ENCODE data around the gene KIF1A.

KIF1A gene

DNA sequence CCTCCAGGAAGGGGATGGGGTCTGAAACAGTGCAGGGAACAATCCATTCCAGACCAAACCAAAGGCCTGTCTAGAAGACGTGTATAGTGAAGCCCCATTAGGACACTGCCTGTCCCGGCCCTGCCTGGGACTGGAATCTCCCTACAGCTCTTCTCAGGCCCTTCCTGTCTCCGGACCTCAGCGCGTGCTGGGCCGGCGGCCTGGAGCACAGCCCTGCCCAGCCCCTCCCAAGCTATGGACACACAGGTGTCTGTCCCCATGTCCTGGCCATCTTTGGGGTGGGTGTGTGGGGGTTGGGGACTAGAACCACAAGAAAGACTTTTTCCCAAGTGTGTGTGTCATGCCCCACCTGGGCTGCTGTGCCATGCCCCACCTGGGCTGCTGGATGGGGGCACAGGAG, 51.8 kb downstream of the KIF1A start:
- DNase-seq (ENCODE audit: low read depth, low spot score) = no peak

DNA sequence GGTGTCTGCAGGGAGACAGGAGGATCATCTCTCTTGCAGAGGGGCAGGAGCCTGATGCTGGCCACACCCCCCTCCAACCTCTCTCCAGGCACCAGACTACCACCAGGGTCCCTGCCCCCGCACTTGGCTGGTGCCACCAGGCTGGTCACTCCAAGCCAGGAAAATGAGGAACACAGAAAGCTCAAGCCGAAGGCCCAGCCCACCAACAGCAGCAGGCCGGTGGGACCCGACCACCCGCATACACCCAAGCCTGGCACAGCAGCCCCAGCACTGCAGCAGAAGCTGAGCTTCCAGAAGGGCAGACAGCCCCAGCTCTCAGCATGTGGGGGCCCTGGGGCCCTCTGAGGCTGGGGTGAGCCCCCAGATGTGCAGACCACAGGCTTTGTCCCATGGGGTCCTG, 52.7 kb downstream of the KIF1A start:
- no peak for DNase-seq (ENCODE audit: low read depth, low spot score)

DNA sequence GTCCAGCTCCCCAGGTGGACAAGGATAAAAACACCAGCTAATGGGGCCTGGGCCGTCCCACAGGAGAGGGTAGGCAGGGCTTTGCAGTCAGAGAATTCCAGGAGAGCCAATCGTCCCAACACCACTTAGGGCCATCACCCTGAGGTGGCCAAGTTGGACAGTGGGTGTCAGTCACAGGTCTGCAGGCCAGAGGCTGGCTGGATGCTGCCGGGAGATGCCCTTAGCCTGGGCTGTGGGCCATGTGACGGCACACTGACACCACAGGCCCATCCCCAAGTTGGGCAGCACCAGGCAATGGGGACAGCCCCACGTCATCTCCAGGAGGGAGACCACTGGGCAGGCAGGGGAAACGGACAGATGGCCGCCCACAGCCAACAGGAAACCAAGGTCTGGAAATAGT, 53.9 kb downstream of the KIF1A start:
- DNase-seq (ENCODE audit: low read depth, low spot score) = no peak

DNA sequence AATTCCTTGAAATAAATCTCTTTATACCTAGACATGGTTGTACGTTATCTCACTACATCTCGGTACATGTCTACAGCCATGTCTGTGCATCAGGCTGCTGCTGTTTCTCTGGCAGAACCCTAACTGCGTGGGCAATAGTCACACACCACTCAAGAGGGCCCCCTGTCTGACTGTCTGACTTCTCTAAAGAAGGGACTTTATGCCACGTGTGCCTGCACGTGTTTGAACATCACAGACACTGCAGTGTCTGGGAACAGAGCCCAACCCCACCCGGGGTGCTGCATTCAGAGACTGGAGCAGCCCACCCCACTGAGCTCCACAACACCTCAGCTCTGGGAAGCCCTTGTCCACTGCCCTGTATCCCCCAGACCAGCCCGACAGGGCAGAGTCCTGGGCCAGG, 55.0 kb downstream of the KIF1A start:
- no peak for DNase-seq (ENCODE audit: low read depth, low spot score)

DNA sequence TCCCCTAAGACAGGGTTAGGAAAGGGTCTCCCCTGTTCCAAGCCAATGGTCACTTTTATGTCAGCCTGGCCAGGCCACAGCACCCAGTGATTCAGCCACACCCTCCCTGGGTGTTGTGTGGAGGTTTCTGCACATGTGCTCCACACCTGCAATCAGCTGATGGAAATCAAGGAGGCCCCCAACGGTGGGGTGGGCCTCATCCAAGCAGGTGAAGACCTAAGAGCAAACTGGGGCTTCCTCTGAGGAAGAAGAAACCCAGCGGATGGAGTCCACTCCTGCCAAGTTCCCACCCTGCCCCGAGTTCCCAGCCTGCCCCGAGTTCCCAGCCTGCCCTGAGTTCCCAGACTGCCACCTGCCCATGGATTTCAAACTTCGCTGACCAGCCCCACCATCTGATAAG, 55.4 kb downstream of the KIF1A start:
- DNase-seq (ENCODE audit: low read depth, low spot score) = no peak

DNA sequence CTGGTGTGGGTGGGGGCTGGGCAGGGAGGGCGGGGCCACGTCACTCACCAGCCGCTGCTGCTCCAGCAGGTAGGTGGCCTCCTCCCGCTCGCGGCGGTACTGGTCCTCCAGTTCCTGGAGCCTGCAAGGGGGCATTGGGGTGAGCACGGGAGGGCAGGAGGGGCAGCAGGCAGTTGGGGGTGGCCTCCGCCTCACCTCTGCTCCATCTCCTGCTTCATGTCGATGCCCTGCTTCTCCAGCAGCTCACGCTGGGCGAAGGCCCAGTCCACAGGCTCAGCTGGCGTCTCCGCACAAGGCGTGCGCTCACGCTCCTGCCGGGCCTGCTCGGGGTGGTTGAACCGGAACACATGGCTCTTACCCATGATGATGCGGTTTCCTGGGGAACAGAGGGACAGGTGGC, 57.0 kb downstream of the KIF1A start:
- no peak for DNase-seq (ENCODE audit: low read depth, low spot score)

DNA sequence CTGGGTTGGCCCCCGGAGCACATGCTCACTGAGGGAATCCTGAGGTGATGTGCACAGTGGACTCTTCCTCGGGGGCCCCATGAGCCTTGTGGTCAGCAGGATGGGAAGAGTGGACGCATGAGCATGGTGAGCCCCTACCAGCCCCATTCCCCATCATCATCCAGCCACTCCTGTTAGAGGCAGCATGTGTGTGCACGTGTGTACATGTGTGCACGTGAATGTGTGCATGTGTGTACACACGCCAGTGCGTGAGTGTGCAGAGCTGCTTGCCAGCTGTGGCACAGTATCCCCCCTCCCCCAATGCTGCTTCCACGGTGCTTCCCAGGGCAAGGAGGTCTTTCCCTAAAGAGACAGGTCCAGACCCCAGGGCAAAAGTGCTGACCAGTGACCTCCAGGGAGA, 57.8 kb downstream of the KIF1A start:
- DNase-seq (ENCODE audit: low read depth, low spot score) = no peak

DNA sequence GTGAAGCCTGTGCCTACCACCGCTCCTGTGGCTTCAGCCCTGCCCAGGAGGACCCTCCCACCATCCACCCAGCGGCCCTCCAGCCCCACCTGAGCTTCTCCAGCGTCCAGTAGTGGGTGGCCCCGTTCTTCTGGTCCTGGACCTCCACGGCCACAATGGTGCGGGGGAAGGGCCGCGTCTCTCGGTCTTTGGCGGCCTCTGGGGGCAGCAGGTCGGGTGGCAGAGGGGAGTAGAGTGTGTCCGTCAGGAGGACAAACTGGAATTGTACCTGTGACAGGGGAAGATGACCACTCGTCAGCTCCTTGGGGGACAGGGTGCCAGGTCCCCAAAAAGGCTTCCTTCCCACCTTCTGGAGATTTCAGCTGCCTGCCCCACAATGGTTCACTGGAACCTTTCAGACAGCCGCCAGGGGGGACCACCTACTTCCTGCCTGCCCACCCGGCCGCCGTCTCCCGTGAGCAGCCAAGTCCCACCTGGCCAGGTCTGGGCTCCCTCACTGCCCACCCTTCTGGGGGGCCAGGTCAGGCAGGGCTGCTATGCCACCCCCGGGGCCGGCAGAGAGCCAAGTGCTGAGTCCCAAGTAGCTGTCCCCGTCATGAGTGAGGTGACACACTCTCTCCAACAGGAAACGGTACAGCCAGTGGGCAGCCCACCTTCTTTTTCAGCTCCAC, 59.3 kb downstream of the KIF1A start:
- peak; percentile 18 for DNase-seq (ENCODE audit: low read depth, low spot score)

DNA sequence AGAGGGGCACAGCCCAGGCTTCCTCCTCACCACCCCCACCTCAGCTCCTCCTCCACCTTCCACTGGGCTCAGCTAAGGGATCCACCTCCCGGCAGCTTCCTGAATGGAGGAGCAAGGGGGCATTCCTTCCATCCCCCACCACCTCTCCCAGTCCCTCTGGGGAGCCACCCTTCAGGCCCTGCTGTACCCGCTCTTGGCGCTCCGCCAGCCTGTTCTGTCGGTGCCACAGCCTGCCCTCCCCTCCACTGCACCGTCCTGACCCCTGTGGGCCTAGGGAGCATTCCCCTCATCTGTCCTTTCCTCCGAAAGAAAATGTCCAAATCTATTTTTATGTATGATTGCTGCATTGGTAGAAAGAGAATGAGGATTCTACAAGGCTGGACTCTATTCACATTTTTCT, 59.9 kb downstream of the KIF1A start:
- no peak for DNase-seq (ENCODE audit: low read depth, low spot score)

DNA sequence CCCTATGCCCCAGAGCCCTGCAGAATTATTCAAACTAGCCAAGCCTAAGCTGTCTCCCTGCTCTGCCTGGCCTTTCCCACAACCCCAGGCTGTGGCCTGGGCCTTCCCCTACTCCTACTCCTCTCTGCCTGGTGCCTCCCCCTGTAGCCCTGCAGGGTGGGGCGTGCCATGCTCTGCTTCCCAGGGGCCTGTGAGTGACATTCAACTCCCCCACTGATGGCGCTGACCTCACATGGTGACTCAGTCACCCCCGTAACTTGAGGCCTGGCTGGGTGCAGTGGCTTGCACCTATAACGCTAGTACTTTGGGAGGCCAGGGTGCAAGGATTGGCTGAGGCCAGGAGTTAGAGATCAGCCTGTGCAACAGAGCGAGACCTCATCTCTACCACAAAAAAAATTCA, 60.6 kb downstream of the KIF1A start:
- no peak for DNase-seq (ENCODE audit: low read depth, low spot score)

DNA sequence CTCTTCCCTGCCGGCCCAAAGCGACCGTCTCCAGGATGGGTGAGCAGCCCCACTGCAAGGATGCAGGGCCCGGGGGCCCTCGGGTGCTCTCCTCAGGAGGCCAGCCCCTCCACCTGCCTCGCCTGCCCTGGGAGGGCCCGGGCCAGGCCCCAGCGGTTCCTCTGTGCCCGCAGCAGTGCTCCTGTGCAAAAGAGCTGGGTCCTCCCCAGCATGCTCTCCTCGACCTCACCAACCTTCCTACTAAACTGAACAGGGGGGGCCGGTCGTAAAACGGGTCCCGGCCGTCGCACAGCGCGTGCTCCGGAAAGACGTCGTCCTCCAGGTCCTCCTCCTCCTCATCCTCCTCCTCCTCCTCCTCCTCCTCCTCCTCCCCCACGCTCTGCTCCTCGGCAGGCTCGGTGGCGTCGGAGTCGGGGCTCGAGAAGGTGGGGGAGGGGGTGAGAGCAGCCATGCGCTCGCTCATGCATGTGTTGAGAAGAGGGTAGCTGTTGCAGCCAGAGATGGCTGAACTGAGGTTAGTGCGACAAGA, 62.9 kb downstream of the KIF1A start:
- no peak for DNase-seq (ENCODE audit: low read depth, low spot score)

DNA sequence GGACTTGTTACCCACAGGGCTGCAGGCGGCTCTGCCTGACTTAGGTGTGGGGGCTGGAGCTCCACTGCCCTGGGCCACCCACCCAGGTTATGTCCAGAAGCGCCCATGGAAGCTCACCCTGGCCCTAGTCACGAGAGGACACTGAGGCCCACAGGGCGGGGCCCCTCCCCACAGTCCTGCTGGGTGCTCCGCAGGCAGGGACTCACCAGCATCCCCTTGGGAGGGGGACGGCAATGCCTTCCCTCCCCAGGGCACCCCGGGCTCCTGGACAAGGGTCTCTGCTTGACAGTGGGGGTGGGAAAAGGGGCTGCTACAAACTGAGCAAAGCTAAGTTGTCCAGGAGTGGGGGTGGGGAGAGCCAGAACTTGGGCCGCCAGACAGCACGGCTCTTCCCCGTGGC, 67.8 kb downstream of the KIF1A start:
- DNase-seq (ENCODE audit: low read depth, low spot score) = no peak

DNA sequence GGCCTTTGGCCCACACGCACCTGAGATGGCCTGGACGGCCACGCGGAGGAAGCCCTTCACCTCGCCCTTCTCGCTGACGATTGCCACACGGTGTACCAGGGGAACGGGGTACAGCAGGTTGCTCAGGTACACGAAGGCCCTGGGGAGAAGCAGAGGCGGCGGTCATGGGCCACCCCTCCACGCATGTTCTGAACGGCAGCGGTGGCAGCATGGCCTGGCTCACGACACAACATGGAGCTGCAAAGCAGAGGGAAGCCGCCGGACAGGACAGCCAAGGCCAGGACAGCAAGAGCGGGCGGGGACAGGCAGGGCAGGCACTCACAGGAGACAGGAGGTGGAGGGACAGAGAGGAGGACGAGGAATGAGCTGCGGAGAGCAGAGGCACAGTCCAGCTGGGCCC, 69.6 kb downstream of the KIF1A start:
- no peak for DNase-seq (ENCODE audit: low read depth, low spot score)

DNA sequence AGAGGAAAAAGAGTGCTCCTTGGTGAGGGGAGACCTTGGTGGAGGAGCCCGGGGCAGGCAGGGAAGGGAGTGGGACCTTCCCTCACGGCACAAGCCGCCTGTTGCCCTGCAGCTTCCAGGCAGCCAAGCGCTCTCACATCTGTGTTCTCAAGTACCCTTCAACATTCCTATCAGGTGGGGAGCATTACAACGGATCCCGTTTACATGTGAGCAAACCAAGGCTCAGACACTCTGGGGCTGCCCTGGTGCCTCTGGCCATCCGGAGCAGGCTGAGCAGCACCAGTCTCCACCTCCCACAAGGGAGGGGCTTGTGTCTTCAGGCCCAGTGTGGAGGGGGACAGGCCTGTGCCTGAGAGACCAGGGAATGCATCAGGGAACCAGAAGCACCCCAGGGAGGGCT, 70.5 kb downstream of the KIF1A start:
- DNase-seq (ENCODE audit: low read depth, low spot score) = peak; percentile 47

DNA sequence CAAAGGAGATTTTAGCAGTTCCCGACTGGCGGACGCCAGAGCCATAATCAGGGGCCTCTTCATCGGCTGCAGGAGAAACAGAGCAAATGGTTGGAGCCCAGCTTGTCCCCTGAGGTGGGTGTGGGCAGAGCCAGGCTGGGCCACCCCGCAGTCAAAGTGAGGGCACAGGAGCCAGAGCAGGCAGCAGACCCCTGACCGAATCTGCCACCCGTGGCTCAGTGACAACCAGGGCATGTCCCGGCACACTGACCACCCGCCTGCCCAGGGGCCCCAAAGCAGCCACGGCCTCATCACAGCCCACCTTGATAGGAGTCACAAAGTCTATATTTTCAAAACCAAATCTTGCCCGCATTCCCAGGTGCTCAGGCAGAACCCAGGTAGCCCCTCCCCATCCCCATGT, 72.8 kb downstream of the KIF1A start:
- DNase-seq (ENCODE audit: low read depth, low spot score) = no peak

DNA sequence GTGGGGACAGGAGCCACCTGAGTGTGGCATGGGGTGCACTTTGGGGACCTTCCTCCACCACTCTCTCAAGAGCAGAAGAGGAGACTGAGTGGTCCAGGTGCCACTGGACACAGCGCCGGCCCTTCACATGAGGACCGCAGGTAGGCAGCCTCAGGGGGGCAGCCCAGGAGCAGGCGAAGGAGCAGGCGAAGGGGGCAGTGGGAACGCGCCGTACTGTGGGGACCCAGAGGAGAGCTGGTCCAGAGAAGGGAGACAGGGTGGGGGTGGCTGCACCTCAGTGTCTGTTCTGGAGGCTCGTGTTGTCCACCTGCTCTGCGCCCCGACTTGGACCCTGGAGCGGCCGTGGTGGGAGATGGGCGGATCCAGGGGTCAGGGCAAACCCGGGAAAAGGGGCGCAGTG, 73.3 kb downstream of the KIF1A start:
- no peak for DNase-seq (ENCODE audit: low read depth, low spot score)

DNA sequence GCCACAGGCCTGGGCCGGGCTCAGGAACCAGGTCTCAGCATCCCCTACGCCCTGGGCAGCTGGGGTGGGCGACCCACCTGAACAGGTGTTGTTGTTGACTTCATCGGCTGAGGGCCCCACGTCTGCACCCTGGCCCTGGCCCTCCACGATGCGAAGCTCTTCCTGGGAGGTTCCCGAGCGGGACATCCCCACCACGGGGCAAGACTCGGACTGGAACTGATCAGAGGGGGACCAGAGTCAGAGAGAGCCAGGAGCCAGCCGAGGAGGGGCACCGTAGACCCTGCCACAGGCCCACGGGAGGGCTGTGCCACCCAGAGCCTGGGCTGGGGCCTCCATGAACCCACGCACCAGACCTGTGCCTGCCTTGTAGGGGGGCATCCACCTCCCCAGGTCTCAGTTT, 74.1 kb downstream of the KIF1A start:
- no peak for DNase-seq (ENCODE audit: low read depth, low spot score)

DNA sequence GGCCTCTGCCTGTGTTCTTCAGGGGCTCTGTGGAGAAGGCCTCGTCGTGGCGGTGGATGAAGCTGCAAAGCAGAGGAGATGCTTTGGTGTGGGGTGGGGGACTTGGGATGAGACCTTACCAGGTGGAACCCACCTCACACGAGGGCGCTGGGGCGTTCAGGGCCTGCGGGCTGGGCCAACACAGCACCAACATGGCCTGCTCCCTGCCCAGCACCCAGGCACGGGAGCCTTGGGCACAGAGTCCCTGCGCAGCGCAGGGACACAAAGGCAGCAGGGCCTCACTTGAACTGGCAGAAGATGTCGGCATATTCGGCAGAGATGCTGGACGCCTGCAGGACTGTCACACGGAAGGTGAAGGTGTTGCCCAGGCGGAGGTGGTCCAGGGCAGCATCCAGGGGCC, 74.6 kb downstream of the KIF1A start:
- no peak for DNase-seq (ENCODE audit: low read depth, low spot score)

DNA sequence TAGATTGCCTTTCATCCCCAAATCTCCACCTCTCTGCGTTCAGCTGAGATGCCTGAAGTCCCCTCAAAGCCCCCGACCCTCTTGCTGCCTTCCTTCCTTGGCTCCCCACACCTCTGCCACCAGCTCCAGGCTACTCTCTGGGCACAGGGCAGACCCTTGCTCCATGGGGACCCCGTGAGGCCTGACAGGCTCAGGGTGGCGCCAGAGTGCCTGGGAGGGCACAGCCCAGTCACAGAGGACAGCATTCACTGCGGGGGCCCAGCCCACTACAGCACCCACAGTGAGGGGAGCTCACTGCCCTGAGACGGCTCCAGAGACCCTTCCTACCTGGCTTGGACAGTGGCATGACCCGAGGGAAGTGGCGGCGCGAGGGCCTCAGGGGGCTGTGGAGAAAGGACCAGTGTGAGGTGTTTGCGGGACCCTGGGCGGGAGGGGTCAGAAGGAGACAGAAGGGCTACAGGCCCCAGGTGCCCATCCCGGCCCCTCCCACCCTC, 77.4 kb downstream of the KIF1A start:
- no peak for DNase-seq (ENCODE audit: low read depth, low spot score)

DNA sequence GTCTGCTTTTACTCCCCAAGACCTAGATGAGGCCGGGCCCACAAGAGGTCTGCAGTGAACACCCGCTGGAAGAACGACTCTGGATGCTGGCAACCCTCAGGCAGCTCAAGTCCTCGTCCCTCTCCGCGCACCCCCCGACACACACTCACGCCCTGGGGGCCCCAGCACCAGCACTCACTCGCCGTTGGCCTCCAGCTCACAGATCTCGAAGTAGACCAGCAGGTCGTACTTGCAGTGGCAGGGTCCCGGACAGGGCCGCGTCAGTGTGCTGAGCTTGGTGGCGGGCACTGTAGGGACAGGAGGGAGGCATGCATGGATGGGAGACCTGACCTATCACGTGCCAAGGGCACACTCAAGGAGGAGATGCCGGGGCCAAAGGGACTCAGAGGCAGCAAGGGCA, 78.9 kb downstream of the KIF1A start:
- DNase-seq (ENCODE audit: low read depth, low spot score) = peak; percentile 39

DNA sequence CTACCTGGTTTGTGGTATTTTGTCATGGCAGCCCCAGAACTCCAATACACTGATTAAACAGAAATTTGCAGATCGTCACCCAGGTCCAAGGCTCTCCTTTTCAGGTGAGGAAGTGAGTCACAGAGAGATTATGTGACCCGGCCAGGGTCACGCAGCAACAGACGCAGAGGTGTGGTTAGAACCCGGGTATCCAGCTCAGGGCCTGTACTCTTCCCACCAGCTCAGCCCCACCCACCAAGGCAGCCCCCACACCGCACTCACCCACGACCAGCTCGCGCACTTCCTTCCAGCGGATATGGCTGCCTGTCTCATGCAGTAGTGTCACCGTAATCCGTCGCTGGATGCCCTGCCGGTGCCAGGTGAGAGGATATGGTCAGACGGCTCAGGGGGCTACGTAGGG, 80.2 kb downstream of the KIF1A start:
- no peak for DNase-seq (ENCODE audit: low read depth, low spot score)

DNA sequence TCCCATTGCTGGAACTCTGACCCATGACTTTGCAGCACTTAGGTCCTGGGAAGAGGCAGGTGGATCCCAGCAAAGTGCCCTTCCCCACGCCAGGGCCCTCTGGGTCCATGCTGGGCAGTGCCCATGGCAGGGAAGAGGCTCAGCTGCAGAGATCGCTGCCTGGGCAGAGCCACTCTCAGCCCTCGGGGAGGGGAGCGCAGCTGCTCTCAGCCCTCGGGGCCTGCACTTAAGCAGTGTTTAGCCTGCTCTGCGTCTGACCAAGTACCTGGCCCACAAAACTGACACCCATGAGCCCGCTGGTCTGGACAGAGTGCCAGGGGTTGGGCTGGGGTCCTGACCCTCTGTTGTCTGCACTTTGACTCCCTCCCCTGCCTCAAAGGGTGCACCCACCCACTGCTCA, 82.1 kb downstream of the KIF1A start:
- no peak for DNase-seq (ENCODE audit: low read depth, low spot score)

DNA sequence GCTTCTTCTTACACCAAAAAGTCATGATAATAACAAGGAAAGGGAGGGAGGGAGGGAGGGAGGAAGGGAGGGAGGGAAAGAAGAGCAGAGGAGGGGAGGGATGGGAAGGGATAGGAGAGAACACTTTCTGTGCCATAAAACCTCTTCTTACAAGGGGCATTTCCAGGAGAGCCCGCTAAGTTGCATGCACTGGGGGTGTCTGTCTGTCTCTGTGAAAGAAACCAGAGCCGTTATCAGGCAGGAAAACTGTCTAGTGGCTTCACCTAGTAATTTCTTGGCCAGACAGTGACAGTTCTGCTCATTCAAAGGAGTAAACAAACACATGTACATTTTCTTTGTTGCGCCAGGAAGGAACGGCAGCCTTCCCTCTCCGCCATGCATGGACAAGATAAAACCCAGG, 82.5 kb downstream of the KIF1A start:
- DNase-seq (ENCODE audit: low read depth, low spot score) = no peak

All from ELF-1 (cell line).